Activated naive CD4-positive, alpha-beta T cell treated with anti-CD3 and anti-CD28 coated beads, Interleukin-2, amount 50 U/mL, for 24 hours (primary cell): ENCODE results near the gene RBP7.
"Not testable (repeated sequence)": the region's sequence is repeated elsewhere in the genome, so short reads cannot be mapped to it uniquely, and the experiment has no call there.

Source experiments
- H3K27ac Mint-ChIP-seq: one replicate; pipeline ENCODE4 v1.8.0; 2021; ENCODE audit warnings: mild to moderate bottlenecking, mixed read lengths
- H3K27me3 Mint-ChIP-seq: one replicate; pipeline ENCODE4 v1.8.0; 2021; ENCODE audit warnings: mixed read lengths
- H3K36me3 Mint-ChIP-seq: one replicate; pipeline ENCODE4 v1.8.0; 2021; ENCODE audit warnings: mixed read lengths
- H3K4me1 Mint-ChIP-seq: one replicate; pipeline ENCODE4 v1.8.0; 2021; ENCODE audit warnings: mixed read lengths
- H3K4me3 Mint-ChIP-seq: one replicate; pipeline ENCODE4 v1.8.0; 2021; ENCODE audit warnings: mild to moderate bottlenecking, mixed read lengths
- H3K9me3 Mint-ChIP-seq: one replicate; pipeline ENCODE4 v1.8.0; 2021; ENCODE audit warnings: mixed read lengths

Gene RBP7

GRCh38 chr1:9996624-9997582, at the start of gene RBP7:
Gene RBP7, plus strand, starts transcription at chr1:9997228. Its CDS starts 31 bp downstream, at chr1:9997259.
- Mint-ChIP-seq H3K4me1 (peaks cover 6% of the 10 kb centered on the region), H3K4me3 (peak within 1 kb of the TSS; percentile 87), H3K36me3 (no peaks in the 10 kb centered on the region), H3K9me3 (no peaks in the 10 kb centered on the region), H3K27ac (no peak within 1 kb of the TSS), H3K27me3 (peaks cover 26% of the 10 kb centered on the region)

GRCh38 chr1:9957726-9958125, 39.3 kb upstream of the RBP7 start:
- no peaks in the 10 kb centered on the region for H3K9me3 Mint-ChIP-seq
- H3K4me1 Mint-ChIP-seq = peaks cover 4% of the 10 kb centered on the region
- no peak overlapping the region for H3K4me3 Mint-ChIP-seq
- no peaks in the 10 kb centered on the region for H3K36me3 Mint-ChIP-seq
- no peak overlapping the region for H3K27ac Mint-ChIP-seq
- H3K27me3 Mint-ChIP-seq = no peaks in the 10 kb centered on the region

GRCh38 chr1:9960011-9960410, 37.0 kb upstream of the RBP7 start:
- Mint-ChIP-seq H3K4me3 (no peak overlapping the region), H3K27ac (no peak overlapping the region), H3K27me3 (no peaks in the 10 kb centered on the region), H3K9me3 (no peaks in the 10 kb centered on the region), H3K4me1 (peaks cover 4% of the 10 kb centered on the region), H3K36me3 (no peaks in the 10 kb centered on the region)

GRCh38 chr1:9960706-9961562, 36.1 kb upstream of the RBP7 start:
- H3K9me3 Mint-ChIP-seq = no peaks in the 10 kb centered on the region
- no peaks in the 10 kb centered on the region for H3K27me3 Mint-ChIP-seq
- H3K36me3 Mint-ChIP-seq = no peaks in the 10 kb centered on the region
- H3K4me3 Mint-ChIP-seq = no peak overlapping the region
- H3K4me1 Mint-ChIP-seq = no peaks in the 10 kb centered on the region
- no peak overlapping the region for H3K27ac Mint-ChIP-seq

GRCh38 chr1:9984253-9984652, 12.8 kb upstream of the RBP7 start:
- H3K9me3 Mint-ChIP-seq = no peaks in the 10 kb centered on the region
- H3K27ac Mint-ChIP-seq = no peak overlapping the region

GRCh38 chr1:9985001-9985400, 12.0 kb upstream of the RBP7 start:
- Mint-ChIP-seq H3K4me1 (no peaks in the 10 kb centered on the region), H3K9me3 (no peaks in the 10 kb centered on the region), H3K36me3 (peaks cover 1% of the 10 kb centered on the region), H3K4me3 (no peak overlapping the region), H3K27ac (no peak overlapping the region), H3K27me3 (no peaks in the 10 kb centered on the region)

More at GRCh38 chr1:9984253-9984652, 12.8 kb upstream of the RBP7 start:
- Mint-ChIP-seq H3K27me3 (no peaks in the 10 kb centered on the region), H3K4me3 (no peak overlapping the region), H3K36me3 (peaks cover 1% of the 10 kb centered on the region), H3K4me1 (no peaks in the 10 kb centered on the region)

- Mint-ChIP-seq H3K27me3 (peaks cover 6% of the 10 kb centered on the region), H3K9me3 (no peaks in the 10 kb centered on the region), H3K4me3 (no peak overlapping the region), H3K27ac (no peak overlapping the region), H3K36me3 (no peaks in the 10 kb centered on the region), H3K4me1 (no peaks in the 10 kb centered on the region)
Observed at GRCh38 chr1:9989773-9990172, 7.3 kb upstream of the RBP7 start.

GRCh38 chr1:9990944-9991343, 6.1 kb upstream of the RBP7 start:
- H3K27ac Mint-ChIP-seq = no peak overlapping the region
- no peaks in the 10 kb centered on the region for H3K36me3 Mint-ChIP-seq
- H3K4me3 Mint-ChIP-seq = no peak overlapping the region
- no peaks in the 10 kb centered on the region for H3K4me1 Mint-ChIP-seq
- no peaks in the 10 kb centered on the region for H3K9me3 Mint-ChIP-seq
- H3K27me3 Mint-ChIP-seq = peaks cover 6% of the 10 kb centered on the region

GRCh38 chr1:9992910-9993309, 4.1 kb upstream of the RBP7 start:
- H3K36me3 Mint-ChIP-seq = no peaks in the 10 kb centered on the region
- H3K9me3 Mint-ChIP-seq = no peaks in the 10 kb centered on the region
- peaks cover 12% of the 10 kb centered on the region for H3K27me3 Mint-ChIP-seq
- H3K27ac Mint-ChIP-seq = no peak overlapping the region
- no peak overlapping the region for H3K4me3 Mint-ChIP-seq
- peaks cover 6% of the 10 kb centered on the region for H3K4me1 Mint-ChIP-seq

- Mint-ChIP-seq H3K36me3 (no peaks in the 10 kb centered on the region), H3K4me1 (peaks cover 6% of the 10 kb centered on the region), H3K4me3 (no peak overlapping the region), H3K27ac (no peak overlapping the region), H3K9me3 (no peaks in the 10 kb centered on the region), H3K27me3 (peaks cover 16% of the 10 kb centered on the region)
Observed at GRCh38 chr1:9993561-9994075, 3.4 kb upstream of the RBP7 start.

- no peak overlapping the region for H3K4me3 Mint-ChIP-seq
- H3K36me3 Mint-ChIP-seq = no peaks in the 10 kb centered on the region
- H3K9me3 Mint-ChIP-seq = no peaks in the 10 kb centered on the region
- no peak overlapping the region for H3K27ac Mint-ChIP-seq
- peaks cover 20% of the 10 kb centered on the region for H3K27me3 Mint-ChIP-seq
- H3K4me1 Mint-ChIP-seq = peaks cover 6% of the 10 kb centered on the region
Observed at GRCh38 chr1:10001016-10001665, 4.1 kb downstream of the RBP7 start.

- H3K27me3 Mint-ChIP-seq, H3K27ac Mint-ChIP-seq, H3K9me3 Mint-ChIP-seq, H3K4me1 Mint-ChIP-seq, H3K4me3 Mint-ChIP-seq, H3K36me3 Mint-ChIP-seq: not testable (repeated sequence)
Observed at GRCh38 chr1:10005248-10005647, 8.2 kb downstream of the RBP7 start.

GRCh38 chr1:10007169-10007568, 10.1 kb downstream of the RBP7 start:
- Mint-ChIP-seq H3K4me3 (no peak overlapping the region), H3K27ac (no peak overlapping the region), H3K27me3 (no peaks in the 10 kb centered on the region), H3K4me1 (no peaks in the 10 kb centered on the region), H3K9me3 (no peaks in the 10 kb centered on the region), H3K36me3 (no peaks in the 10 kb centered on the region)

GRCh38 chr1:10014016-10014415, 17.0 kb downstream of the RBP7 start:
- no peak overlapping the region for H3K4me3 Mint-ChIP-seq
- H3K4me1 Mint-ChIP-seq = no peaks in the 10 kb centered on the region
- no peak overlapping the region for H3K27ac Mint-ChIP-seq
- H3K9me3 Mint-ChIP-seq = no peaks in the 10 kb centered on the region
- no peaks in the 10 kb centered on the region for H3K36me3 Mint-ChIP-seq
- no peaks in the 10 kb centered on the region for H3K27me3 Mint-ChIP-seq

- Mint-ChIP-seq H3K4me3 (no peak overlapping the region), H3K27me3 (no peaks in the 10 kb centered on the region), H3K27ac (no peak overlapping the region), H3K9me3 (no peaks in the 10 kb centered on the region), H3K36me3 (no peaks in the 10 kb centered on the region), H3K4me1 (no peaks in the 10 kb centered on the region)
Observed at GRCh38 chr1:10019561-10019960, 22.5 kb downstream of the RBP7 start.
